Hematopoietic multipotent progenitor cell (in vitro differentiated cells): ENCODE results near the gene USHBP1. TPM values are rescaled to one million over a fixed set of nuclear protein-coding genes. Genes with fewer than 3 reads are reported as not detected.
"Not testable (repeated sequence)": the region's sequence is repeated elsewhere in the genome, so short reads cannot be mapped to it uniquely, and the experiment has no call there.

Experiments used
- DNase-seq, 3 donors: peaks; one replicate each; pipeline ENCODE4 v3.0.0-alpha.2; 2011 to 2015; ENCODE audit warnings: low read depth in 2 of 3, low spot score in 2 of 3
- total RNA-seq: library from RNA; depleted of rRNA; stranded (reverse); fragments of >200 nt; gene quantifications from one replicate; pipeline ENCODE4 v1.2.3, GENCODE V29; 2012

The USHBP1 gene
- total RNA-seq, 1 donor = 0.27 TPM

- DNase-seq = peak in 1 of 3 donors; percentile 15
These were observed 31.7 kb upstream of the USHBP1 start for GRCh38 chr19:17296273-17296672.

- DNase-seq = not testable (repeated sequence)
These were observed 31.0 kb upstream of the USHBP1 start for GRCh38 chr19:17295551-17295950.

GRCh38 chr19:17294051-17294891, 29.7 kb upstream of the USHBP1 start:
- peak in 1 of 3 donors; percentile 28 for DNase-seq

DNA sequence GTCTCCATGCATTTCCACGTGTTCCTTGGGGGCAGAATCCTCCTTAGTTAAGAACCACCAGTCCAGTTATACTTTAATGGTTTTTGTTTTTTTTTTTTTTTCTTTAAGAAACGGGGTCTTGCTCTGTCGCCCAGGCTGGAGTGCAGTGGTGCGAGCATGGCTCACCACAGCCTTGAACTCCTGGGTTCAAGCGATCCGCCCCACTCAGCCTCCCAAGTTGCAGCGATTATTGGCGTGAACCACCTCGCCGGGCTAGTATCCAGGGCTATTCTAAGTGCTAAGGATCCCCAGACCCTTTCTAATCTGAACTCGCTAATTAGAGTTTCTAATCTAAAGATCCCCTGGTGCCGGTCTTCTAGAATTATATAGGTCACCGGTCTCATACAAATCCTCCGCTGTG, 29.1 kb upstream of the USHBP1 start:
- DNase-seq = no peak

DNA sequence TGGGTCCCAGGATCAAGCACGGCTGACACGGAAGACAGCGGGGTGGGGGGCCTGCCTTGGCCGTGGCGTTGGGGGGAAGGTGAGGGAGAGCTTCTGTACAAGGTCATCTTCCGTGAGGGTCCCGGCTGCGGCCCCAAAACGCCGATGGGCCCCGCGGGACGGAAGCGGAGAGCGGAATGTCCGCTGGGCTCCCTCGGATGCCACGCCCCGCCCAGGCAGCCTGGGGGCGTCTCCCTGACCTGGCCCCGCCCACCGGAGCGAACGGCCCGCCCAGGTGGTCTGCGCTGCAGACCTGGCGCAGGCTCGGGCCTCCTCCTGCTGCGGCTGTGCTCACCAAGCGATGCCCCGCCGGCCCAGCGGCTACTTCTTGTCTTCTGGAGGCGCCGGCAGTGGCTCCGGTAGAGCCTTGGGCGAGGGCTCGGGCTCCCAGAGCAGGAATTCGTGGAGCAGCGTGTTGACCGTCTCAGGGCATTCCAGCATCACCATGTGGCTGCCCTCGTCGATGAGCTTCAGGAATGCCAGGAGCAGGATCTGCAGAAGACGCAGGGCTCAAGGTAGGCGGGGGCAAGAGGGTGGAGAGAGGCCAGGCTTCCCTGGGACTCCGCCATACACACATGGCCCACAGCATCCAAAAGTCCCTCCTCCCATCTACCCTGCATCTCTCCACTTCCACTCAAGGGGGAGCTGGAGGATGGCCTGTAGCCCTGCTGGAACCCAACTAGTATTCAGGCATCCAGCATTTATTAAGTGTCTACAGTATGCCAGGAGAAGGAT, 27.9 kb upstream of the USHBP1 start:
- peak; percentile 52 to 88 (median 77) for DNase-seq

GRCh38 chr19:17289489-17289888, 24.9 kb upstream of the USHBP1 start:
- peak in 2 of 3 donors; percentile 83 to 90 for DNase-seq

DNA sequence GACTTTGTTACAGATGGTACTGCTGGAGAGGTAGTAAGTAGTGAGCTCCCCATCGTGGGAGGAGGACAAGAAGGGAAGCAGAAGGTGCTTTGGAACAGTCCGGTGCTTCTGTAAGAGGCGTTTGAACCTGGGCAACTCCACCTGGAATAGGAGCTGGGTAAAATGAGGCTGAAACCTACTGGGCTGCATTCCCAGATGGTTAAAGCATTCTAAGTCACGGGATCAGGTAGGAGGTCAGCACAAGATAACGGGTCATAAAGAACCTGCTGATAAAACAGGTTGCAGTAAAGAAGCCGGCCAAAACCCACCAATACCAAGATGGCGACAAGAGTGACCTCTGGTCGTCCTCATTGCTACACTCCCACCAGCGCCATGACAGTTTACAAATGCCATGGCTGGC, 22.2 kb upstream of the USHBP1 start:
- DNase-seq = no peak

DNA sequence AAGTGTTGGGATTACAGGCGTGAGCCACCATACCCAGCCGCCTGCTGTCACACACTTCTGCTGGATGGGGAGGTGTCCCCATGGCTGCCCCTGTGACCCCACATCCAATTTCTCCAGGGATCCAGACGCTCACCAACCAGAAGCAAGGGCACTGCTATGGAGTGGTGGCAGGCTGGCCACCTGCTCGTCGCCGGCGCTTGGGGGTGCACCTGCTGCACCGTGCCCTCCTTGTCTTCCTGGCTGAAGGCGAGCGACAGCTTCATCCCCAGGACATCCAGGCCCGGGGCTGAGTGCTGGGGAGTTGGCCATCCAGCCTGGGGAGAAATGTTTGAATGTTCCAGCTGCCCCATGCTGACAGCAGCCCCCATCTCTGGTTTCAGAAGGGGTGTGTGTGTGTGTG, 21.7 kb upstream of the USHBP1 start:
- no peak for DNase-seq

DNA sequence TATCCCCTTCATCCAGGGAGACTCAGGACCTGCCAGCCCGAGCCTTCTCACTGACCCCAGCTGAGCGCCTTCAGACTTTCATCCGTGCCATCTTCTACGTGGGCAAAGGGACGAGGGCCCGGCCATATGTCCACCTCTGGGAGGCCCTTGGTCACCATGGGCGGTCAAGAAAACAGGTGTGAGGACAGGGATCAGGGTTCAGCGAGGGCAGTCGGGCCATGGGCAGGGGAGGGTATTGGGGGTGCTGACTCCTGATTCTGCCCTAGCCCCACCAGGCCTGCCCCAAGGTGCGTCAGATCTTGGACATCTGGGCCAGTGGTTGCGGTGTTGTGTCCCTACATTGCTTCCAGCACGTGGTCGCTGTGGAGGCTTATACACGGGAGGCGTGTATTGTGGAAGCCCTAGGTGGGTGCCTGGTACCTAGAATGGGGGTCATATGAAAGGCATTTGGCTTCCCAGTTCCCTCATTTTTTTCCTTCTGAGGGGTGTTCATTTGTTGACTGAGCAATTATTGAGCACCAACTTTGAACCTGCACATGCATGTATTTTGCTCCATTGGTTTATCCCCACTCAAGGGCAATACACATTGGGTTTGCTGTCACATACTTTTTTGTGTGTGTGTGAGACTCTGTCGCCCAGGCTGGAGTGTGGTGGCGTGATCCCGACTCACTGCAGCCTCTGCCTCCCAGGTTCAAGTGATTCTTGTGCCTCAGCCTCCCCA, 21.0 kb upstream of the USHBP1 start:
- no peak for DNase-seq

- DNase-seq = no peak
These were observed 19.0 kb upstream of the USHBP1 start for GRCh38 chr19:17283504-17283996.

GRCh38 chr19:17282488-17283125, 18.1 kb upstream of the USHBP1 start:
- peak; percentile 69 to 81 (median 77) for DNase-seq

DNA sequence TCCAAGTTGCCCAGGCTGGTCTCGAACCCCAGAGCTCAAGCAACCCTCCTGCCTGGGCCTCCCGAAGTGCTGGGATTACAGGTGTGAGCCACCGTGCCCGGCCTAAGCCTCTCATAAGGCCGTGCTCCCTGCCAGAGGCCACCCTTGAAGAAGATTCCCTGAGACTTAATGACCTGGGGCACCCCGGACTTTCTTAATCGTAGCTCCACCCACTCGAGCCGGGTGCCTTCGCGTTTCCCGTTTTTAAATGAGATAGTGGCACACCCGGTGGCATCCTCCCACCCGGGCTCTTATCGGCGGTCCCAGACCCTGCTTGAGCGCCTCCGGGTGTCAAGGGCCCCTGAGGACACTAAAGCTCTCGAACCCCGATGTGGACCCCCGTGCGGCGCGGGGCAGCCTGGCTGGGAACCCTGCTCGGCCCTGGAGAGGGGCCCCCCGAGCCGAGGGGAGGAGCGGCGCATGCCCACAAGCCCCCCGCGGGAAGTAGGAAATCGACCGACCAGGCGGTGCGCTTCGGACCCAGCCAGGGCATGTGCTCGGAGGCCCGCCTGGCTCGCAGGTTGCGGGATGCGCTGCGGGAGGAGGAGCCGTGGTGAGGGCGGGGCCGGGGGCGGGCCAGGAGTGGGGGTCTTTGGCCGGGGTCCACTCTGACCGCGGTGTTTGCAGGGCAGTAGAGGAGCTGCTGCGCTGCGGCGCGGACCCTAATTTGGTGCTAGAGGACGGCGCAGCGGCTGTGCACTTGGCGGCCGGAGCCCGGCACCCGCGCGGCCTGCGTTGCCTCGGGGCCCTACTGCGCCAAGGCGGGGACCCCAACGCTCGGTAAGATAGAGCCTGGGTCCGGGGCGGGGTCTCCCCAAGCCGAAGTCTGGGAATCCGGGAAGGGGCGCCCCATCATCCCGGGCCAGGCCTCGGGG, 17.1 kb upstream of the USHBP1 start, which contains the start of gene ANKLE1:
TSS of gene ANKLE1 (plus strand) at position 511 of the 914 bp plus-strand sequence. CDS start at position 531, 20 bp downstream.
- peak in 2 of 3 donors; percentile 59 to 61 for DNase-seq

- DNase-seq = no peak
These were observed 14.9 kb upstream of the USHBP1 start for GRCh38 chr19:17279436-17279835.

GRCh38 chr19:17275441-17276175, 11.1 kb upstream of the USHBP1 start:
- no peak for DNase-seq

DNA sequence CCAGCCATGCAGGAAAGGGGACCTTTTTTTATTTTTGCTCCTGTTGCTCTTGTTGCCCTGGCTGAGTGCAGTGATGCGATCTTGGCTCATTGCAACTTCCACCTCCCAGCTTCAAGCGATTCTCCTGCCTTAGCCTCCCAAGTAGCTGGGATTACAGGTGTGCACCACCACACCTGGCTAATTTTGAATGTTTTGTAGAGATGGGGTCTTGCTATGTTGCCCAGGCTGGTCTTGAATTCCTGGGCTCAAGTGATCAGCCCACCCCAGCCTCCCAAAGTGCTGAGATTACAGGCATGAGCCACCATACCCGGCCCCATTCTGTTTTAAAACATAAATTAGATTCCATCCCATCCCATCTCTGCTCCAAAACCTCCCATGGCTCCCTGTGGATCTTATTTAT, 10.3 kb upstream of the USHBP1 start:
- not testable (repeated sequence) for DNase-seq

GRCh38 chr19:17268754-17269153, 4.2 kb upstream of the USHBP1 start:
- DNase-seq = no peak

GRCh38 chr19:17266975-17267788, 2.6 kb upstream of the USHBP1 start, which contains the start of gene BABAM1:
BABAM1 (plus strand) TSS chr19:17267443; CDS start chr19:17268807, 1,364 bp downstream.
- peak; percentile 78 to 99 (median 98) for DNase-seq

GRCh38 chr19:17266589-17266974, 2.0 kb upstream of the USHBP1 start:
- DNase-seq = peak in 1 of 3 donors; percentile 67
